Mesodermal cell (in vitro differentiated cells): ENCODE measurements around the gene RASA1.

Experiments
- H3K27ac ChIP-seq: 2 replicates; pipeline ENCODE4 v1.7.0; 2013; ENCODE audit warnings: mild to moderate bottlenecking, low read depth, low read length, moderate library complexity; ENCODE audit not compliant: severe bottlenecking
- H3K36me3 ChIP-seq: 2 replicates; pipeline ENCODE4 v1.7.1; 2013; ENCODE audit warnings: mild to moderate bottlenecking, low read length, moderate library complexity; ENCODE audit not compliant: control insufficient read depth, insufficient read depth
- H3K4me1 ChIP-seq: one replicate; pipeline ENCODE4 v1.7.1; 2013; ENCODE audit warnings: mild to moderate bottlenecking, low read length; ENCODE audit not compliant: insufficient read depth, control insufficient read depth, poor library complexity, severe bottlenecking
- H3K4me3 ChIP-seq: 2 replicates; pipeline ENCODE4 v1.7.0; 2013; ENCODE audit warnings: low read length, control low read depth, mild to moderate bottlenecking; ENCODE audit not compliant: insufficient read depth, poor library complexity, severe bottlenecking; ENCODE audit errors: extremely low read depth
- H3K9me3 ChIP-seq: 2 replicates; pipeline ENCODE4 v1.7.1; 2013; ENCODE audit warnings: mild to moderate bottlenecking, low read length, moderate library complexity; ENCODE audit not compliant: control insufficient read depth
- WGBS, 2 experiments: methylation state at CpG; one replicate each; pipeline ENCODE4 v1.1.5; 2013; ENCODE audit warnings: missing lambda C conversion rate in 2 of 2; ENCODE audit not compliant: insufficient coverage in 2 of 2; 5-methylcytosine and 5-hydroxymethylcytosine counted together

Gene RASA1

GRCh38 chr5:87399720-87400119 lies 132.0 kb downstream of the RASA1 start:
- peaks cover 72% of the 10 kb centered on the region for H3K36me3 ChIP-seq
- no CpG with 5 or more reads among the region's 2 CpGs for WGBS, 2 experiments
- no peaks in the 10 kb centered on the region for H3K4me1 ChIP-seq
- H3K27ac ChIP-seq, result no peak overlapping the region
- H3K4me3 ChIP-seq, result no peak overlapping the region
- H3K9me3 ChIP-seq, result no peaks in the 10 kb centered on the region

- Histone ChIP-seq H3K4me1 (no peaks in the 10 kb centered on the region), H3K27ac (no peak overlapping the region), H3K4me3 (no peak overlapping the region), H3K36me3 (peaks cover 78% of the 10 kb centered on the region), H3K9me3 (no peaks in the 10 kb centered on the region)
- WGBS, 2 experiments, result 88 to 90% methylated on average over 2 to 3 of the region's 4 CpGs
These were observed 132.7 kb downstream of the RASA1 start for GRCh38 chr5:87400305-87400899.

- peaks cover 80% of the 10 kb centered on the region for H3K36me3 ChIP-seq
These were observed 133.9 kb downstream of the RASA1 start for GRCh38 chr5:87401626-87402025.

GRCh38 chr5:87403409-87403808 lies 135.7 kb downstream of the RASA1 start:
- no peaks in the 10 kb centered on the region for H3K4me1 ChIP-seq
- H3K9me3 ChIP-seq, result no peaks in the 10 kb centered on the region
- peaks cover 80% of the 10 kb centered on the region for H3K36me3 ChIP-seq
- 100% methylated on average over 2 of the region's 3 CpGs; no CpG with 5 or more reads in 1 of the 2 experiments for WGBS, 2 experiments
- no peak overlapping the region for H3K4me3 ChIP-seq
- no peak overlapping the region for H3K27ac ChIP-seq

More at GRCh38 chr5:87401626-87402025, 133.9 kb downstream of the RASA1 start:
- Histone ChIP-seq H3K27ac (no peak overlapping the region), H3K9me3 (no peaks in the 10 kb centered on the region), H3K4me1 (no peaks in the 10 kb centered on the region), H3K4me3 (no peak overlapping the region)

GRCh38 chr5:87403899-87404298 lies 136.2 kb downstream of the RASA1 start:
- Histone ChIP-seq H3K4me3 (no peak overlapping the region), H3K4me1 (no peaks in the 10 kb centered on the region), H3K27ac (no peak overlapping the region), H3K9me3 (no peaks in the 10 kb centered on the region), H3K36me3 (peaks cover 80% of the 10 kb centered on the region)
- WGBS, 2 experiments, result no CpG with 5 or more reads among the region's 3 CpGs

- 97% methylated on average over 2 of the region's 2 CpGs; no CpG with 5 or more reads in 1 of the 2 experiments for WGBS, 2 experiments
- Histone ChIP-seq H3K4me1 (no peaks in the 10 kb centered on the region), H3K4me3 (no peak overlapping the region), H3K27ac (no peak overlapping the region), H3K9me3 (no peaks in the 10 kb centered on the region), H3K36me3 (peaks cover 77% of the 10 kb centered on the region)
These were observed 136.7 kb downstream of the RASA1 start for GRCh38 chr5:87404359-87404758.

GRCh38 chr5:87405472-87406155 lies 137.9 kb downstream of the RASA1 start:
- Histone ChIP-seq H3K9me3 (no peaks in the 10 kb centered on the region), H3K4me3 (no peak overlapping the region), H3K27ac (no peak overlapping the region), H3K4me1 (no peaks in the 10 kb centered on the region), H3K36me3 (peaks cover 78% of the 10 kb centered on the region)
- 100% methylated on average over 1 to 2 of the region's 2 CpGs for WGBS, 2 experiments

GRCh38 chr5:87408204-87408603 lies 140.5 kb downstream of the RASA1 start:
- Histone ChIP-seq H3K36me3 (peaks cover 63% of the 10 kb centered on the region), H3K27ac (no peak overlapping the region), H3K4me3 (no peak overlapping the region), H3K9me3 (no peaks in the 10 kb centered on the region), H3K4me1 (no peaks in the 10 kb centered on the region)
- WGBS, 2 experiments, result 100% methylated on average over 1 of the region's 2 CpGs; no CpG with 5 or more reads in 1 of the 2 experiments

- Histone ChIP-seq H3K9me3 (no peaks in the 10 kb centered on the region), H3K4me3 (no peak overlapping the region), H3K4me1 (no peaks in the 10 kb centered on the region), H3K27ac (no peak overlapping the region), H3K36me3 (peaks cover 42% of the 10 kb centered on the region)
- 86 to 100% methylated on average over 1 of the region's 1 CpG for WGBS, 2 experiments
These were observed 143.2 kb downstream of the RASA1 start for GRCh38 chr5:87410931-87411330.

GRCh38 chr5:87411586-87411972 lies 143.9 kb downstream of the RASA1 start:
- H3K9me3 ChIP-seq, result no peaks in the 10 kb centered on the region
- 27 to 65% methylated on average over 2 to 5 of the region's 5 CpGs for WGBS, 2 experiments
- peaks cover 36% of the 10 kb centered on the region for H3K36me3 ChIP-seq
- peak overlapping the region; percentile 95 for H3K4me3 ChIP-seq
- no peaks in the 10 kb centered on the region for H3K4me1 ChIP-seq
- H3K27ac ChIP-seq, result no peak overlapping the region

GRCh38 chr5:87411973-87412629 lies 144.4 kb downstream of the RASA1 start:
- Histone ChIP-seq H3K27ac (peak overlapping the region; percentile 94), H3K4me3 (peak overlapping the region; percentile 95), H3K9me3 (no peaks in the 10 kb centered on the region), H3K4me1 (no peaks in the 10 kb centered on the region), H3K36me3 (peaks cover 31% of the 10 kb centered on the region)
- WGBS, 2 experiments, result 0 to 1% methylated on average over 21 to 28 of the region's 29 CpGs
